CD4-positive, alpha-beta T cell treated with Interleukin-4 for 4 hours (primary cell): ENCODE results near the gene PRDM8.
"Not testable (repeated sequence)": the region's sequence is repeated elsewhere in the genome, so short reads cannot be mapped to it uniquely, and the experiment has no call there.

Experiments
- DNase-seq: peaks from one replicate; pipeline ENCODE4 v3.0.0-alpha.2; 2020

The PRDM8 gene

DNA sequence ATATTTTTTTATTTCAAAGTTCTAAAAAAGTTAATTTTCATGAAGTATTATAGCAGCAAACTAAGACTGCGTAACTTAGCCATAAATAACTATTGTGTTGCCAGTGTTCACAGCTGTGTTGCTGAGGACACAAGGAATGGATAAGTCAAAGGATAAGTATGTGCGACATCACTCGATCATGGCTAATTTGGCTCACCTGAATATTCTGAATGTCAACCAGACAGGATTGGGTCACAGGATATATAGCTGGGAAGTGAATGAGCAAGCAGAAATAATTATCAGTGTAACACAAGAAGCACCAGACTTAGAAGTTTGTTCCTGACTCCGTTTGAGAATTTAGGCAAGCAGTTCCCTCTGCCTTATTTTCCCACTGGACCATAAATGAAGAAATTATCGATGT, 33.9 kb downstream of the PRDM8 start:
- no peak for DNase-seq

DNA sequence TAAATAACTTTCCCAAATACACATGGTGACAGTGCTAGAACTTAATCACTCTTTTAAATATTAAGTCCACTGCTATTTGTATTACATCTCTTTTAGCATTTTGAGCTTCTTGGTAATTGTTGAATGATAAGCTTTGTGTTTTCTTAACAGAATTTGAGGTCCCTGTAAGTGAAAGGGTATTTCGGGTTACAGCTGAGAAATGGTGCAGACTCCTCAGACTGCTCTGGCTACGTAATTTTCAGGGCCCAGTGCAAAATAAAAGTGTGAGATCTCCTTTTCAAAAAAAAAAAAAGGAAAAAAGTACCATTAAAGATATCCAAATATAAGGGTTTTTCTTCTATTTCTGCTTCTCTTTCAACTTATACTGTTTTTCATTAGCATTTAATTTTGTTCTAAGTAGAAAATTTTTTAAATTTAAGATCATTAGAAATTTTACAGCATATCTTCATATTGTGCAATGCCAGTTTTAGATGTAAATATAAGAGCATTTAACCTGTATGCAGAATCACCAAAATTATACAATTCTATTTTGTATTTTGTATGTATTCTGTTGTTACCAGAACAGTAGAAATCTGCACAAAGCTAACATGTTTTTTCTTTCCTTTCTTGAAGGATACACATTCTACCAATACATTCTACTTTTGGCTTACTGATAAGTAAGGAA, 35.5 kb downstream of the PRDM8 start:
- DNase-seq, result no peak

DNA sequence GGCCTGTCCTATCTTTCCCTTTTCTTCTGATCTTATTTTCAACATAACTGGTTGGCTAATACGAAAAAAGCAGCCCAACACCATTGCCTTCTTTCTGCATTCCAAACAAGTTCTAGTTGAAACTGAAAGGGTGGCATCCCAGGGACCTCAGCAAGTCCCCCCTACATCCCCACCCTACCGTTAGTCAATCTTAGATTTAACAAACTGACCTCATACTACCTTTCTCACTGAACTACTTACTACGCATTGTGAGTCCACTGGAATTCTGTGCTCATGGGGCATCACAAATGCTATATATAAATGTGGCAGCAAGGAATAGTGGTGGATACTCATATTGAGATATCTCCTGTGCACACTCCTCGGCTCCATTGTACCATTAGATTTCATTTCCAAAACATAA, 36.1 kb downstream of the PRDM8 start:
- no peak for DNase-seq

DNA sequence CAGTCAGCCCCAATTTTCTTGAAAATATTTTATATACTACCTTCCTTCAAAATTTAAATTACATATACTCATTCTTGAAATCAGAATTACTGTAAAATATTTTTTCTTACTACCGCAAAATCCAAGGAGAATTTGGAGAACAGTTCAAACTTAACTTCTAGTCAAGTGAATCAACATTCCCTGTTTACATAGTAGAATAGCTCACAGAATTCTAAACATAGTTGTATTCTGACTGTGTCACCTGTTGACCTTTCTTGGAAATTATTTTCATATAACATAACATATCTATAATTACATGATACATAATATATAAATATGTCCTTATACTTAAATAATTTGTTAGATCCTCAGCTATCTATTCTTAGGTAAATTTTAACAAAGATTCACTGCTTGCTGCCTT, 38.1 kb downstream of the PRDM8 start:
- DNase-seq, result no peak

DNA sequence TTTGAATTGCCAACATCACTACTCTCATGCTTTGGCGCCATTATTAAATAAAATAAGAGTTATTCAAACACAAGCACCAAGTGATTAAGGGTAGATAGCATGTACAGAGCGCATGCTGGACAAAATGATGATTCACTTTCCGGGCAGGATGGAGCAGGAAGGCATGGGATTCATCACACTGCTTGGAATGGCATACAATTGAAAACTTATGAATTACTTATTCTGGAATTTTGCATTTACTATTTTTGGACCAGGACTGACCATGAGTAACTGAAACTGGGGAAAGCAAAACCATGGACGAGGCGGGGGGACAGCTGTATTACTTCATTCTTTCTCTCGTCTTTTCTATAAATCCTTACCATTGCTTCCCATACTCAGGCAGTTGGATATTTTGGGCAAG, 40.7 kb downstream of the PRDM8 start:
- no peak for DNase-seq

DNA sequence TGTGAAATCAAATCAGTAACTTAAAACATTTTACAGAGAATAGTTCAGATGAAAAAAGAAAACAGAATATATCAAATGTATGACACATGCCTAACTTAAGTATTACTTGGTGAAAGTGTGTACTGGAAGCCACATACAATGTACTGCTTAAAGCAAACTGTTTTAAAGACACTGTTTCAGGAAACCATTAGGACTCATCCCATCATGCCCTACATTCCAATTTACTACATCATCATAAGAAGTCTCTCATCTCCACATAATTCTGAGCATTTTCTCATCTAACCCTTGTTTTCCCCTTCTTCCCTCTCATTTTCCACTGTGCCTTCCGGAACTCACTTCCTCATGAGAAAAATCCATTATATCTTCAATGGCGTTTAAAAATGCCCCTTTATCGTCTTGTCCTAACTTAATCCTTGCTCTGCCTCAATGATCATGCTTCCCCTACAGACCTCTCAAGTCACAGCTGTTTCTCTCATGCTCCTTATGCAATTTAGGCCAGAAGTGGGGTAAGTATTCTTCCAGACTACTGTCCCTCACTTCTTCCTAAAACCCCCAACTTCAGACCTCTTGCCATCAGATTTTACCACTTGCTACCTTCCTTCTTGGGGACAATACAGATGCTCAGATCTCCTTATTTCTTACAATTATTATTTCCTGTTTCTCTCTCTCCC, 42.3 kb downstream of the PRDM8 start:
- no peak for DNase-seq

DNA sequence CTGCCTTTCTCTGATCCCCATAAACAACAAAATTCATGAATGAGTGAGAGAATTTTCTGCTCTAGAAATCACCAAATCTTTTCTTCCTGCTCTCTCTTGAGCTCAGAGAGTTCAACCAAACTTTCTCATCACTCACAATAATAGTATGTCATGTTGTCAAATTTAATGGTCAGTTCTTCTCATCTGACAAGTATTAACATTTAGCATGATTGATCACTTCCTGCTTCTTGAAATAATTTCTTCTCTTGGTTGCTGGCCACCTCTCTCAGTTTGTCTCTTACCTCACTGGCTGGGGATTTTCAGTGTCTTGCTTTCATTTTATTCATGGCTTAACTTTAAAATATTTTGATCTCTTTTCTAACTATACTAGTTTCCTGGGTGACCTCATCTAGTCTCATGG, 43.7 kb downstream of the PRDM8 start:
- DNase-seq, result no peak

DNA sequence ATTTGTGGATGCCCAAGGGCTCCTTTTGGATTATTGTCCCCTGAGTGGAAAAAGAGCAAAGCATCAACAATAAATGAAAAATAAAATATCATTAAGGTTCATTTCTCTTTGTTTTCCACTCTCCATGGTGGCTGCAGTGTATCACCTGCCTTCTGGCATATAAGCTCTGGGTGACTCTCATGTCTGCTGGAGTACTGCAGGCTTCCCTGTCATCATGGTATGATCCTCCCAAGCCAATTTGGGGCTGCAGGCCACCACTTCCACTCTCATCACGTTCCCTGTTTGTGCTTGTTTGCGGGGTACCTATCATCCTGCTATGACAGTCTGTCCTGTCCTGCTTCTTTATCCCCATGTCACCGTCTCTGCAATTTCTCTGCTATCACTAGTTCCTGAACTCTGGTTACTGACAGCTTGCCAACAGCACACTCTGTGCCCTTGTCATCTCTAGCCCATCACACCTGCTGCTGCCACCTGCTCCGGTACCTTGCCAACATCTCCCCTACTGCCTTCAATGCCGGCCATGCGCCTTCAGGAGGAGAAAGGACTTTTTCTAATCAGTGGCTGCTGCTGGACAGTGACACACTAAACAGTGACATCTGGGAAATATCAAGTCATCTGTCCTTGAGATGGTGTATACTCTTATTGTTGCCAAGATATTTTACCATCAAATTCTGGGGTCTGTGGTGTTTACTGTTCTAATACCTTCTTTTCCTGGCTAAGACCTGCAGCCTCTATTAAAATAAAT, 46.1 kb downstream of the PRDM8 start:
- DNase-seq, result no peak

DNA sequence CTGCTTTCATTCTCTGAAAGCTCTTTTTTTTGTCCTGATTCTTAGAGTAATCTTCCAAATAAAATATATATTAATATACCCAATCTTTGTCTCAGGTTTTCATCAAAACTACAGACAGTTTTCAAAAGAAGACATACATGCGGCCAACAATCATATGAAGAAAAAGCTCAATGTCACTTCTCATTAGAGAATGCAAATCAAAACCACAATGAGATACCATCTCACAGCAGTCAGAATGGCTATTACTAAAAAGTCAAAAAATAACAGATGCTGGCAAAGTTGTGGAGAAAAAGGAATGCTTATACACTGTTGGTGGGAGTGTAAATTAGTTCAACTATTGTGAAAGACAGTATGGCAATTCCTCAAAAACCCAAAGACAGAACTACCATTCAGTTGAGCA, 50.2 kb downstream of the PRDM8 start:
- DNase-seq, result not testable (repeated sequence)

DNA sequence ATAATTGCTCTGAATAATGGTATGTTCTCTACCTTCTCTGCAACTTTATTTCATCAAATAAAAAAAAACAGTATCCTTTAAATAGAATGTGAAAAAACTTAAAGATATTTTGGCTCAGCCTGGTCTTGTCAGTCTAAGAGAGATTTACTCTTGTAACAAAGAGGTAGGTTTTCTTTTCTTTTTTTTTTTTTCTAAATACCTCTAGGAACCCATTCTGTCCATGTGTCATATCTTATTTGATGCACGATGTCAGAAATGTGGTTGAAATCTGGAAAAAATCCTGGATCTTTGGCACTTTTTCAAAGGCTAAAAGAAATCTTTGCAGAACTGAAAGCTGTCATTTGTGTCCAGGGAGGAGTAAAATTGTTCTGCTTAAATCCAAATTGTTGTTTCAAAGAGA, 51.8 kb downstream of the PRDM8 start:
- no peak for DNase-seq

DNA sequence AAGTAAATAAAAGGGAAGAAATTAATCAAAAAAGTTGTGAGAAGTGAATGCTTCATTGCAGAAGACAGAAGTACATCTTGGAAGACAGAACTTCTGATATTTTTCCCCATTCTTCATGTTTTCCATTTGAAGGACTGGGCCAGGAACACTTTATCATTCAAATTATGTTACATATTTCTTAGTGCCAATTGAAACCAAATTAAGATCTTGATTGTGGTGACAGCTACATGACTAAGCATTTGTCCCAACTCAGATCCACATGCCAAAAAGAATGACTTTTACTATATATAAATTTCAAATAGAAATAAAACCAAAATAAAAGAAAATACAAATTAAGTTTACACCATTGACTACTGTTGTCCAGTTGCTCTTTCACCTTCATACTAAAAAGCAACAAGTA, 55.1 kb downstream of the PRDM8 start:
- DNase-seq, result no peak

DNA sequence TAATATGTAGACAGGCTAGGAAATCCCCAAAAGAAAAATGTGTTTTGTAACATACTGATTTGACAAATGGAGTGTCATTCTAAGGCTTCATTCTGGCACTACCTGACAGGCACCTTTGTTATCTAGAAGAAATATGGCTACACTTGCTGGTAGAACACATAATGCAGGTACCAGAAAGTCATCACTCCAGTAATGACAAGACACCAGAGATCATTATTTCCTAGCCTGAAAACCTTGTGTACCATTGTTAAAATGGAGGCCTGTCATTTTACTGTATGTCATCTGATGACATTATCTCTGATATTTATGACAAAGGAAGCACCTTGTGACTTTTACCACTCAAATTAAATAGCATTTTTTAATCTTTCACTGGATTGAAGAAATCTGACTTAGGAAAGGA, 55.6 kb downstream of the PRDM8 start:
- DNase-seq, result no peak

DNA sequence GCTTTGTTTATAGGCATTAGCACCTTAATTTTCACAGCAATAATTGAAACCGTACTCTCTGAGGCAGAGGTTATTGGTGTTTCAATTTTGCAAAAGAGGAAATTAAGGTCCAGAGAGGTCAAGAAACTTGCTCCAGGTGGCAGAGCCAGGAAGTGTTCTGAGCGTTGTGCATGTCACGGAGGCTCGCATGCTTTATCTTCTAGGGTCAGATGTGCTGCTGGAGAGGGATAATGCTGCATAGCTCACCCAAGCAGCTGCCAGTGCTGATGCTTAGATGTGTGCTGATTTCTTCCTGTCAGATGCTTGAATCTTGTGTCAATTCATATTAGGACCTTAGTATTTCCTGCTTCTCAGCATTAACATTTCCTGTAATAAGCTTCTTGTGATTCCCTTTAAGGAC, 56.2 kb downstream of the PRDM8 start:
- DNase-seq, result no peak
